Neural cell (in vitro differentiated cells): ENCODE data around the gene MAGI1.

Source experiments
- CTCF ChIP-seq: fragments of 450-650 bp; IDR thresholded peaks from 2 replicates; pipeline ENCODE4 v1.5.1; 2014; ENCODE audit warnings: antibody characterized with exemption, mild to moderate bottlenecking, moderate library complexity; ENCODE audit not compliant: poor library complexity, severe bottlenecking
- EP300 ChIP-seq: fragments of 450-650 bp; conservative IDR thresholded peaks from 2 replicates; pipeline ENCODE4 v1.6.1; 2014; ENCODE audit warnings: antibody characterized with exemption, mild to moderate bottlenecking, moderate library complexity; ENCODE audit not compliant: poor library complexity, severe bottlenecking
- TAF1 ChIP-seq: IDR thresholded peaks from 2 replicates; pipeline ENCODE4 v1.6.1; 2012; ENCODE audit warnings: low read depth

GRCh38 chr3:65889707-65890099 lies 149.0 kb downstream of the MAGI1 start:
- TF ChIP-seq CTCF (no peak), EP300 (no peak), TAF1 (no peak)
